KOPT-K1 (cell line): Measurements from ENCODE around the gene CRB2.

Experiments used
- H3K27ac ChIP-seq: fragments of 200-600 bp; sonication (generic); 2 replicates; pipeline ENCODE4 v1.5.1; 2016; ENCODE audit warnings: antibody characterized with exemption, mild to moderate bottlenecking, low read depth, low read length; ENCODE audit not compliant: poor library complexity, severe bottlenecking
- H3K36me3 ChIP-seq: fragments of 200-600 bp; sonication (generic); 2 replicates; pipeline ENCODE4 v1.5.1; 2017; ENCODE audit warnings: antibody characterized with exemption, mild to moderate bottlenecking, low read length, moderate library complexity; ENCODE audit not compliant: insufficient read depth
- H3K9me3 ChIP-seq: fragments of 200-600 bp; sonication (generic); 2 replicates; pipeline ENCODE4 v1.5.1; 2017; ENCODE audit warnings: antibody characterized with exemption, low read length, mild to moderate bottlenecking; ENCODE audit not compliant: insufficient read depth, poor library complexity, severe bottlenecking

Gene CRB2

DNA sequence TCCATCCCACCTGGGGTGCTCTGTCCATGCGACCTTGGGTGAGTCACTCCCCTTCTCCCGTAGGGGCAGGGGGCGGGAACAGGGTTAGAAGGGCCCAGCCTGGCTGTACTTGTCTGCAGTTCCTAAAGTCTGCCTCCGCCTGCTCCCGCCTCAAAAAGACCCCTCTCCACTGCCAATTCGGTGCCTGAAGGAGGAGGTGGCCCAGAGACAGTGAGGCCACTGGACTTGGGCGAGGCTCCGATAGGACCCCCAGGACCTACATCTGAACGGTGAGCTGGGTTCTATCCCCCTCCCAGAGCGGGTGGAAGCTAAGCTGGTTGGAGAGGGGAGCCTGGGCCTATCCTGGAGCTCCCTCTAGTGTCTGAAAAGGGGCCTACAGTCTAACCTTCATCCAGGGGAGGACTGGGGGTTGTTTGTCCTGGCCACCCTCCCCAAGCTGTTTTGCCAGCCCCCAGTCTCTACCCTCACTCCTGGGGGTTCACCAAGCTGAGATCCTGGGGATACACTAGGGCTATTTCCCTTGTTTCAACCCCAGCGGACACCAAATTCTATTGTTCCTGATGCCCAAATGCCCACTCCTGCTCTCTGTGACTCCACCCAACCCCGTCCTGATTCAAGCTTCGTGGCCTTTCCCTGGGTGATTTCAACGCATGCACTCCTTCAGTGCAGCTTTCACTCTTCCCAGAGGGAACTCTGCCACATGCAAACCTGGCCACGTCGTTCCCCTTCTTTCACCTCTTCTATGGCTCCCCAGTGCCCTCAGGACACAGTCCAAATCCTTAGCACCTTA lies 6.1 kb upstream of the CRB2 start:
- Histone ChIP-seq H3K36me3 (no peaks in the 10 kb centered on the region), H3K27ac (no peak overlapping the region)

DNA sequence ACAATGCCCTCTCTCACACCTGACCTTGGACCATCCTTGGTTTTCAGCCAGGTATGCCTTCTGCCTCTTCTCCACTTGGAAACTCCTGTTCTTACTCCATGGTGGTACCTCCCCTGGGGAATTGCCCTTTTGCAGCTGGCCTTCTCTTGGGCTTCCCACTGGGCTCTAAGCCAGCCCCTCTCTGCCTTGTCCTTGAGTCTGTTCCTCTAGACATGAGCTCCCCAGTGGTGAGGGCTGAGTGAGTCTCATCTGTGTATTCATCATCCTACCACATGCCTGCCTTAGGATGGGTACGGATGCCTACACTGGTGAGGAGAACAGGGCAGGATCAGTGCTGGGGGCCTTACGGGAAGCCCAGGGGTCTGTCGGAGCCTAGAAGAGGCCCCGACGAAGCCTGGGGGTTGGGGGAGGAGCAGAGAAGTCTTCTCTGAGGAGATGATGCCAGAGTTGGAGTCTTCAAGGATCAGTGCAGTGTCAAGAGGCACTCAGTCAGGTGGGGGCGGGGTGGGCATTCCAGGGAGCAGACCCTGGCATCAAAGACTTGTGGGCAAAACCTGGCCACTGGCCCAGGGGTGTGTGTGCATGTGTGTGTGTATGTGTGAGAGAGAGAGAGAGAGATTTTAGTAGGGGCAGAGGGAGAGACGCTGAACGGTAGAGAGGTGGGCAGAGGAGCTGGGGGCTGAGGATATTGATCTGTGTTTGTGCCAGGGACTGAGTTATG lies 5.2 kb upstream of the CRB2 start:
- Histone ChIP-seq H3K36me3 (no peaks in the 10 kb centered on the region), H3K27ac (no peak overlapping the region), H3K9me3 (no peaks in the 10 kb centered on the region)

More for the DNA sequence above, 6.1 kb upstream of the CRB2 start:
- no peaks in the 10 kb centered on the region for H3K9me3 ChIP-seq

- no peaks in the 10 kb centered on the region for H3K36me3 ChIP-seq
- no peaks in the 10 kb centered on the region for H3K9me3 ChIP-seq
- no peak overlapping the region for H3K27ac ChIP-seq
These were observed 3.0 kb upstream of the CRB2 start for GRCh38 chr9:123353041-123353440.

GRCh38 chr9:123353984-123354591 lies 1.9 kb upstream of the CRB2 start:
- Histone ChIP-seq H3K27ac (no peak overlapping the region), H3K9me3 (no peaks in the 10 kb centered on the region), H3K36me3 (no peaks in the 10 kb centered on the region)

- H3K36me3 ChIP-seq: no peaks in the 10 kb centered on the region
- H3K9me3 ChIP-seq: no peaks in the 10 kb centered on the region
- H3K27ac ChIP-seq: no peak overlapping the region
These were observed 1.0 kb upstream of the CRB2 start for GRCh38 chr9:123354806-123355508.

DNA sequence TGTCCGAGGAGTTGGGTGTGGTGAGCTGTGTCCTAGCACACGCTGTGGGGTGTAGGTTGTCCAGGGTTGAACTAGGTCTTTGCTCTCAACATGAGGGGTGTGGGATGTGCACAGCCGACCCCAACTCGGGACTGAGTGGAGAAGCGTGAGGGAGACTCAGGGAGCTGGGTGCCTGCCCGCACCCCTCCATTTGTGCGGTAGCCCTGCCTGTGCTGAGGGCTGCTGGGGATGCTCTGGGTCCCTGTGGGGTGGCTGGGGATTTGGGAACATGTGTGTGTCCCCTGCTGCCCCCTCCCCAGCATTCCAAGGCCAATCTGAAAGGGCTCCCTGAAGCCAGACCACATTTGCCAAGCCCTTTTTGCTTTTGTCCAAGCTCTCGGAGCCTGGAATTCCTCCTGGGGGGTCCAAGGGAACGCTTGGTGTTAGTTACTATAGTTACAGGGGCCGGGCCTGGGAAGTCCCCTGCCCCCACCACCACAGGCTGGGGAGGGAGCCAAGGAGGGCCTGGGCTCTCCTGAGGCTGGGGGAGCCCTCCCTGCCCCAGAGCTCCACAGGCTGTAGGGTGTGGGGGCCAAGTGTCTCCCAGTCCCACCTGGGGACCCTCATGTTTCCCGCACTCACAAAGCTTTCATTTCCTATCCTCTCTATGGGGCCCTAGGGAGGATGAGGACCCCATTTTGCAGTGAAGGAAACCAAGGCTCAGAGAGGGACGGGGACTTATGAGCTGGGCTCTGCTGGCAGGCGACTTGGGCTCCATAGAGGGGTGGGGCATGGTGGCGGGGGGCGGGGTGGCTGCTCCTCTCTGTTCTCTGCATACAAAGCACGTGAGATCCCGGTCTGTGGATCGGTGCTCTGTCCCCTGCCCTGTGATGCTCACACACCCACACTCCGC lies 1.1 kb downstream of the CRB2 start:
- Histone ChIP-seq H3K9me3 (no peaks in the 10 kb centered on the region), H3K36me3 (no peaks in the 10 kb centered on the region), H3K27ac (no peak overlapping the region)

DNA sequence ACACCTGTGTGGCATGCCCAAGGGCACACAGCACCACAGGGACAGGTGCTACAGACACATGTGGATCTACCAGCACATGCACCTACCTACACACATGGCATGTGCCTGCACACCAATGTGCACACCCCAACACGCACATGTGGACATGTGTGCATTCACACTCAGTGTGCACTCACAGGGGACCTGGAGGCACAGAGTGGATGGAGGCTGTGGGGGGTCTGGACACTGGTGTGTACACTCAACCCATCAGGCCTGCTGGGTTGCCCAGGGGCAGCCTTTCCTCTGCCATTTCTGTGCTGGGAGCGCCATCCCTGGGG lies 1.7 kb downstream of the CRB2 start:
- H3K36me3 ChIP-seq: no peaks in the 10 kb centered on the region
- H3K9me3 ChIP-seq: no peaks in the 10 kb centered on the region
- H3K27ac ChIP-seq: no peak overlapping the region

GRCh38 chr9:123358181-123358905 lies 2.3 kb downstream of the CRB2 start:
- Histone ChIP-seq H3K27ac (peak overlapping the region; percentile 30), H3K9me3 (no peaks in the 10 kb centered on the region)

GRCh38 chr9:123359106-123359505 lies 3.1 kb downstream of the CRB2 start:
- Histone ChIP-seq H3K27ac (peak overlapping the region; percentile 30), H3K9me3 (no peaks in the 10 kb centered on the region), H3K36me3 (no peaks in the 10 kb centered on the region)

More at GRCh38 chr9:123358181-123358905, 2.3 kb downstream of the CRB2 start:
- H3K36me3 ChIP-seq: no peaks in the 10 kb centered on the region

GRCh38 chr9:123359546-123359945 lies 3.5 kb downstream of the CRB2 start:
- Histone ChIP-seq H3K27ac (no peak overlapping the region), H3K36me3 (no peaks in the 10 kb centered on the region), H3K9me3 (no peaks in the 10 kb centered on the region)

- Histone ChIP-seq H3K36me3 (no peaks in the 10 kb centered on the region), H3K9me3 (no peaks in the 10 kb centered on the region), H3K27ac (peak overlapping the region; percentile 20)
These were observed 4.4 kb downstream of the CRB2 start for GRCh38 chr9:123360161-123361085.

DNA sequence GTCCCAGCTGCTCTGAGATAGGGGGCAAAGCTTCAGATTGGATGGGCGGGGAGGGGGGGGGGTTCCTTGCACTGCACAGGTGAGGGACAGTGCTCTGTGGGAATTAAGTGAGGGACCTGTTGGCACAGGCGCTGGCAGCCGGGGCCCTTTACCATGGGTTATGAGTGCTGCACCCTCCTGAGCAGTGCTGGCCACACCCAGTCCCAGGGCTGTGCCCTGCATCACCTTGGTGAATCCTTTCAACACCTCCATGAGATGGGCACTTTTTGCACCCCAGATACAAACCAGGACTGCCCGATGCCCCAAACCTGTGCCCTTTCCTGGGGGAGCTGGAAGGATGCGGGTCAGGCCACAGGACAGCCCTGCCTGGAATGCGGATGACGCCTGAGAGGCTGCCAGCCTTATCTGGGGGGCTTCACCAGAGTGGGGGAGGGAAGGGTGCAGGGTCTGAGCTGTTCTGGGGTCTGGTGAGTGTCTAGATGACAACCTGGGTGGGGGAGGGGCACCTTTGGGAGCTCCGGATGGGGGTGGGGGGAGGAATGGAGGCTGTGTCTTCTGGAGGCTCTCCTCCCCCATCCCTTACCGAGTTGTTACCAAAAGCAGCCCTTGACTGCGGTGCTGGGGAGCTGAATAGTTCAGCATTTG lies 5.2 kb downstream of the CRB2 start:
- H3K9me3 ChIP-seq: no peaks in the 10 kb centered on the region
- no peak overlapping the region for H3K27ac ChIP-seq
- no peaks in the 10 kb centered on the region for H3K36me3 ChIP-seq
